CD4-positive, CD25-positive, alpha-beta regulatory T cell (primary cell): Measurements from ENCODE around the gene CC2D1A. TPM values are rescaled to one million over a fixed set of nuclear protein-coding genes. Genes with fewer than 3 reads are reported as not detected.
"Not testable (repeated sequence)": the region's sequence is repeated elsewhere in the genome, so short reads cannot be mapped to it uniquely, and the experiment has no call there.

Experiments used
- ATAC-seq, 2 donors: fragments of 150-1000 bp; cut with Tn5 transposase; one replicate each; pipeline ENCODE4 v1.10.0; 2021; ENCODE audit warnings: low read depth in 2 of 2, moderate number of reproducible peaks in 2 of 2, moderate library complexity in 1 of 2
- DNase-seq, 3 donors: peaks; one replicate each; pipeline versions ENCODE4 v3.0.0 to v3.0.0-alpha.2; 2012 to 2022; ENCODE audit warnings: mixed read lengths in 1 of 3
- H3K27ac ChIP-seq: one replicate; pipeline ENCODE4 v1.7.0; 2013; ENCODE audit warnings: mild to moderate bottlenecking, low read length; ENCODE audit not compliant: insufficient read depth, poor library complexity, severe bottlenecking
- H3K27me3 ChIP-seq: one replicate; pipeline ENCODE4 v1.7.0; 2013; ENCODE audit warnings: low read length; ENCODE audit not compliant: control insufficient read depth, insufficient read depth
- H3K36me3 ChIP-seq: one replicate; pipeline ENCODE4 v1.7.0; 2013; ENCODE audit warnings: mild to moderate bottlenecking, low read length, moderate library complexity; ENCODE audit not compliant: control insufficient read depth, insufficient read depth
- H3K4me1 ChIP-seq: 2 replicates; pipeline ENCODE4 v1.7.0; 2013; ENCODE audit warnings: mild to moderate bottlenecking, low read length; ENCODE audit not compliant: insufficient read depth, control insufficient read depth, poor library complexity, severe bottlenecking
- H3K4me3 ChIP-seq: one replicate; pipeline ENCODE4 v1.7.0; 2013; ENCODE audit warnings: low read depth, mild to moderate bottlenecking, low read length, moderate library complexity
- H3K9me3 ChIP-seq, 2 experiments: 1 replicate in 1 of 2; 2 replicates in 1 of 2; pipeline ENCODE4 v1.7.0; 2013; ENCODE audit warnings: low read length in 2 of 2, mild to moderate bottlenecking in 1 of 2, moderate library complexity in 1 of 2; ENCODE audit not compliant: control insufficient read depth in 2 of 2
- H3K27ac Mint-ChIP-seq, 3 donors: one replicate each; pipeline ENCODE4 v1.8.0; 2020 to 2022; ENCODE audit warnings: mild to moderate bottlenecking in 3 of 3, mixed read lengths in 3 of 3, moderate library complexity in 2 of 3
- H3K27me3 Mint-ChIP-seq: one replicate; pipeline ENCODE4 v1.8.0; 2022; ENCODE audit warnings: mild to moderate bottlenecking, mixed read lengths
- H3K36me3 Mint-ChIP-seq: one replicate; pipeline ENCODE4 v1.8.0; 2020; ENCODE audit warnings: mixed read lengths
- H3K4me1 Mint-ChIP-seq, 4 donors: one replicate each; pipeline ENCODE4 v1.8.0; 2020 to 2022; ENCODE audit warnings: mixed read lengths in 4 of 4, mild to moderate bottlenecking in 1 of 4
- H3K4me3 Mint-ChIP-seq, 4 donors: one replicate each; pipeline ENCODE4 v1.8.0; 2020 to 2022; ENCODE audit warnings: mild to moderate bottlenecking in 4 of 4, mixed read lengths in 4 of 4, moderate library complexity in 3 of 4
- H3K9me3 Mint-ChIP-seq, 7 donors: one replicate each; pipeline ENCODE4 v1.8.0; 2020 to 2022; ENCODE audit warnings: mixed read lengths in 7 of 7, mild to moderate bottlenecking in 3 of 7, moderate library complexity in 2 of 7
- polyA plus RNA-seq, 4 donors: library from polyadenylated mRNA; unstranded; fragments of 300-500 nt; fragmentation: Illumina TruSeq; gene quantifications; one replicate each; pipeline ENCODE4 v1.2.3, GENCODE V29; 2021
- total RNA-seq: library from RNA; stranded (reverse); gene quantifications from one replicate; pipeline ENCODE4 v1.2.3, GENCODE V29; 2022

Gene CC2D1A
- total and polyA plus RNA-seq, 5 donors from 2014 or later: 3.7 to 35.0 (median 4.5) TPM

GRCh38 chr19:13917888-13918406, 11.9 kb downstream of the CC2D1A start:
- Mint-ChIP-seq H3K36me3 (peaks cover 21% of the 10 kb centered on the region), H3K27ac (no peak overlapping the region)
- DNase-seq: no peak

DNA sequence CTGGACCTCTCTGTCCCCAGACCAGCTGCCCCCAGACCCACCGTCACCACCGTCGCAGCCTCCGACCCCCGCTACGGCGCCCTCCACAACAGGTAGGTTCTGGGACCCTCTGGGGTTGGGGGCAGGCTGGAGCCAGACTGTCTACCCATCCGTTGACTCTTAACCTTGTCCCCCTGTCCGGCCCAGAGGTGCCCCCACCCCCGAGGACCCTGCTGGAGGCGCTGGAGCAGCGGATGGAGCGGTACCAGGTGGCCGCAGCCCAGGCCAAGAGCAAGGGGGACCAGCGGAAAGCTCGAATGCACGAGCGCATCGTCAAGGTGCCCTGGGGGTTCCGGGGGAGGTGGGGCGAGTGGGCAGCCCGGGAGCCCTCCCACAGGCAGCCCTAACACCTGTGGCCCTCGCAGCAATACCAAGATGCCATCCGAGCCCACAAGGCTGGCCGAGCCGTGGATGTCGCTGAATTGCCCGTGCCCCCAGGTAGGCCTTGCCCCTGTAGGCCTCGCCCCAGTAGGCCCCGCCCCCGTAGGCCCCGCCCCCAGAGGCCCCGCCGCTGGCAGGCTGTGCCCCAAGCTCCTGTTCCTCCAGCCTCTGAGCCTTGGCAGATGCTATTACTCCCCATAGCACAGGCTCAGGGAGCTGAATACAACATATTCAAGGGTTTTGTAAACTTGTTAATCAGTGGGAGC, 12.9 kb downstream of the CC2D1A start:
- Mint-ChIP-seq H3K9me3 (peaks cover 0 to 3% (median 0%) of the 10 kb centered on the region in 7 donors), H3K36me3 (peaks cover 27% of the 10 kb centered on the region), H3K27ac (no peak overlapping the region), H3K4me1 (peaks cover 0 to 4% (median 0%) of the 10 kb centered on the region in 4 donors), H3K4me3 (no peak overlapping the region), H3K27me3 (no peaks in the 10 kb centered on the region)
- no peak for DNase-seq
- no peak overlapping the region for H3K27ac ChIP-seq
- no peaks in the 10 kb centered on the region for H3K27me3 ChIP-seq
- H3K4me1 ChIP-seq: no peaks in the 10 kb centered on the region
- no peaks in the 10 kb centered on the region for H3K9me3 ChIP-seq
- H3K36me3 ChIP-seq: peaks cover 37% of the 10 kb centered on the region
- H3K4me3 ChIP-seq: no peak overlapping the region
- no peak for ATAC-seq

More at GRCh38 chr19:13917888-13918406, 11.9 kb downstream of the CC2D1A start:
- Mint-ChIP-seq H3K4me1 (peaks cover 0 to 4% (median 0%) of the 10 kb centered on the region in 4 donors), H3K4me3 (no peak overlapping the region), H3K27me3 (no peaks in the 10 kb centered on the region), H3K9me3 (peaks cover 0 to 3% (median 0%) of the 10 kb centered on the region in 7 donors)
- Histone ChIP-seq H3K36me3 (peaks cover 38% of the 10 kb centered on the region), H3K27me3 (no peaks in the 10 kb centered on the region), H3K9me3 (no peaks in the 10 kb centered on the region), H3K4me1 (no peaks in the 10 kb centered on the region), H3K27ac (no peak overlapping the region), H3K4me3 (no peak overlapping the region)
- no peak for ATAC-seq

- Histone ChIP-seq H3K27me3 (no peaks in the 10 kb centered on the region), H3K9me3 (no peaks in the 10 kb centered on the region), H3K4me3 (no peak overlapping the region), H3K36me3 (peaks cover 33% of the 10 kb centered on the region), H3K27ac (no peak overlapping the region), H3K4me1 (no peaks in the 10 kb centered on the region)
- Mint-ChIP-seq H3K9me3 (peaks cover 0 to 3% (median 0%) of the 10 kb centered on the region in 7 donors), H3K27ac (peak overlapping the region in 1 of 3 donors; percentile 62), H3K36me3 (peaks cover 28% of the 10 kb centered on the region), H3K27me3 (no peaks in the 10 kb centered on the region), H3K4me1 (peaks cover 0 to 4% (median 0%) of the 10 kb centered on the region in 4 donors), H3K4me3 (no peak overlapping the region)
- ATAC-seq (no peak), DNase-seq (no peak)
These were observed 14.5 kb downstream of the CC2D1A start for GRCh38 chr19:13920524-13920923.

DNA sequence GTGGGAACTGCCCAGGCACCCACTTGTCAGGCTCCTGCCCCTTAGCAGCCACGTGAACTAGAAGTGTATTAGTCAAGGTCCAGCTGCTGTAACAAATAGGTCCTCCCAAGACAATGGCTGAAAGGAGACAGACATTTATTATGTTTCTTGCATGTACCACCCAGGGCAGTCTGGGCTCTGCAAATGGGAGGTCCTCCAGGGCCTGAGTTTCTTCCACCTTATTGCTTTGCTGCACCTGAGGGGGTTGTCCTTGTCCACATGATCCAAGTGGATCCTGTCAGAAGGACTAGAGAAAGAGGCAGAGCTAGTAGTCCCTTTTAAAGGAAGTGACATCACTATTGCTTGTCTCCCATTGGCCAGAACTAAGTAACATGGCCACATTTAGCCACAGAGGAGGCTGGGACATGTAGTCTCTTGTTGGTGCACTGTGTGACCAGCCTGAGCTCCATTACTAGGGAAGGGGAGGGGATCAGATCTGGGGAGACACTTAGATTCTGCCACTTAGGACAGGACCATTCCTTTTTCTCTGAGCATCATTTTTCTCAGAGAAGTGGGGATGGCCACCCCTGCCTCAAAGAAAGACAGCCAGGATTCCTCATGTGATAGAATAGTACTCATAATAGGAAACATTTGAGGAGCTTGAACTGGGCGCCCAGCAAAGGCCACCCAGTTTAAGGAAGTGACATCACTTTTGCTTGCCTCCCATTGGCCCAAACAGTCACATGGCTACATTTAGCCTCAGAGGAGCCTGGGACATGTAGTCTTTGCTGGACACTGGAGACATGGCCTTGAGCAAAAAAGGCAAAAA, 15.1 kb downstream of the CC2D1A start:
- H3K27ac ChIP-seq: no peak overlapping the region
- Mint-ChIP-seq H3K27me3 (no peaks in the 10 kb centered on the region), H3K4me1 (peaks cover 0 to 4% (median 0%) of the 10 kb centered on the region in 4 donors), H3K36me3 (peaks cover 28% of the 10 kb centered on the region), H3K27ac (peak overlapping the region in 2 of 3 donors; percentile 62 to 80), H3K9me3 (peaks cover 0 to 3% (median 0%) of the 10 kb centered on the region in 7 donors), H3K4me3 (no peak overlapping the region)
- H3K36me3 ChIP-seq: peaks cover 28% of the 10 kb centered on the region
- H3K27me3 ChIP-seq: no peaks in the 10 kb centered on the region
- H3K4me1 ChIP-seq: no peaks in the 10 kb centered on the region
- H3K4me3 ChIP-seq: no peak overlapping the region
- peak in 1 of 2 donors; percentile 51 for ATAC-seq
- DNase-seq: peak in 2 of 3 donors; percentile 21 to 65
- no peaks in the 10 kb centered on the region for H3K9me3 ChIP-seq

- not testable (repeated sequence) for H3K9me3 Mint-ChIP-seq, H3K9me3 ChIP-seq, H3K4me3 Mint-ChIP-seq, DNase-seq, H3K27me3 Mint-ChIP-seq, H3K4me1 ChIP-seq, H3K27ac Mint-ChIP-seq, H3K4me1 Mint-ChIP-seq, H3K27me3 ChIP-seq, H3K4me3 ChIP-seq, H3K27ac ChIP-seq, ATAC-seq
- peaks cover 31% of the 10 kb centered on the region for H3K36me3 ChIP-seq
- H3K36me3 Mint-ChIP-seq: peaks cover 32% of the 10 kb centered on the region
These were observed 16.1 kb downstream of the CC2D1A start for GRCh38 chr19:13922118-13922517.

DNA sequence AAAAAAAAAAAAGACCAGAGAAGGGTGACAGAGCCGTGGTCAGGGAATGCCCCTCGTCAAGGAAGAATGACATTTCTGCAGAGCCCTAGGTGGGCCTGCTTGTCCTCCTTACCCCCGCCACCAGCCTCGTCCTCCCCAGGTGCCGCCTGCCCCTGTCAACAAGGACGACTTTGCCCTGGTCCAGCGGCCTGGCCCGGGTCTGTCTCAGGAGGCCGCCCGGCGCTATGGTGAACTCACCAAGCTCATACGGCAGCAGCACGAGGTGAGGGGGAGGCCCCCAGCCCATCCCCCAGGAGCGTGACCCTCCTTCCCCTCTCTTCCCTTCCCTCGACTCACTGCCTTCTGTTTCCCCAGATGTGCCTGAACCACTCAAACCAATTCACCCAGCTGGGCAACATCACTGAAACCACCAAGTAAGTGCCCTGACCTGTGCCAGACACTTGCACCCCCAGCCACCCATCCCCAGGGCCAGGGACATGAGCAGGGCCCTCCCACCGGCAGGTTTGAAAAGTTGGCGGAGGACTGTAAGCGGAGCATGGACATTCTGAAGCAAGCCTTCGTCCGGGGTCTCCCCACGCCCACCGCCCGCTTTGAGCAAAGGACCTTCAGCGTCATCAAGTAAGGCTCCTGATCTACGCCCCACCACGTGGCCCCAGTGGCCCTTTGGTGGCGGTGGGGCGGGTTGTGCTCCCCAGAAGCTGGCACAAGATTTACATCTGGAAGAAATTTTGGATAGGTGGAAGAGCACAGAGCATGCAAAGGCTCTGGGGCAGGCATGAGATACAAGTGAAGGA, 17.4 kb downstream of the CC2D1A start:
- Histone ChIP-seq H3K9me3 (no peaks in the 10 kb centered on the region), H3K4me1 (no peaks in the 10 kb centered on the region), H3K27me3 (no peaks in the 10 kb centered on the region), H3K36me3 (peaks cover 34% of the 10 kb centered on the region), H3K27ac (no peak overlapping the region), H3K4me3 (no peak overlapping the region)
- DNase-seq: no peak
- Mint-ChIP-seq H3K36me3 (peaks cover 36% of the 10 kb centered on the region), H3K4me3 (no peak overlapping the region), H3K4me1 (peaks cover 0 to 4% (median 0%) of the 10 kb centered on the region in 4 donors), H3K9me3 (peaks cover 0 to 3% (median 0%) of the 10 kb centered on the region in 7 donors), H3K27ac (no peak overlapping the region), H3K27me3 (no peaks in the 10 kb centered on the region)
- no peak for ATAC-seq

- no peak overlapping the region for H3K27ac ChIP-seq
- peaks cover 35% of the 10 kb centered on the region for H3K36me3 Mint-ChIP-seq
- no peak for DNase-seq
These were observed 20.0 kb downstream of the CC2D1A start for GRCh38 chr19:13926010-13926409.

More at GRCh38 chr19:13926010-13926409, 20.0 kb downstream of the CC2D1A start:
- H3K27me3 ChIP-seq: no peaks in the 10 kb centered on the region
- H3K4me1 ChIP-seq: no peaks in the 10 kb centered on the region
- no peak for ATAC-seq
- H3K4me3 Mint-ChIP-seq: no peak overlapping the region
- H3K4me1 Mint-ChIP-seq: peaks cover 0 to 2% (median 0%) of the 10 kb centered on the region in 4 donors
- H3K36me3 ChIP-seq: peaks cover 23% of the 10 kb centered on the region
- no peak overlapping the region for H3K4me3 ChIP-seq
- peaks cover 0 to 2% (median 0%) of the 10 kb centered on the region in 7 donors for H3K9me3 Mint-ChIP-seq
- no peak overlapping the region for H3K27ac Mint-ChIP-seq
- H3K27me3 Mint-ChIP-seq: no peaks in the 10 kb centered on the region
- no peaks in the 10 kb centered on the region for H3K9me3 ChIP-seq
